HL-60/S4 (cell line): ENCODE data around the gene GRHL1.
"Not testable (repeated sequence)": the region's sequence is repeated elsewhere in the genome, so short reads cannot be mapped to it uniquely, and the experiment has no call there.

Source experiments
- in situ Hi-C: fragments of 300-500 bp; cut with MboI; formaldehyde crosslinking; loops from 2 replicates; pipeline ENCODE4 v1.14.3; 2022; ENCODE audit warnings: low sequenced_read_pairs

GRHL1 gene

DNA sequence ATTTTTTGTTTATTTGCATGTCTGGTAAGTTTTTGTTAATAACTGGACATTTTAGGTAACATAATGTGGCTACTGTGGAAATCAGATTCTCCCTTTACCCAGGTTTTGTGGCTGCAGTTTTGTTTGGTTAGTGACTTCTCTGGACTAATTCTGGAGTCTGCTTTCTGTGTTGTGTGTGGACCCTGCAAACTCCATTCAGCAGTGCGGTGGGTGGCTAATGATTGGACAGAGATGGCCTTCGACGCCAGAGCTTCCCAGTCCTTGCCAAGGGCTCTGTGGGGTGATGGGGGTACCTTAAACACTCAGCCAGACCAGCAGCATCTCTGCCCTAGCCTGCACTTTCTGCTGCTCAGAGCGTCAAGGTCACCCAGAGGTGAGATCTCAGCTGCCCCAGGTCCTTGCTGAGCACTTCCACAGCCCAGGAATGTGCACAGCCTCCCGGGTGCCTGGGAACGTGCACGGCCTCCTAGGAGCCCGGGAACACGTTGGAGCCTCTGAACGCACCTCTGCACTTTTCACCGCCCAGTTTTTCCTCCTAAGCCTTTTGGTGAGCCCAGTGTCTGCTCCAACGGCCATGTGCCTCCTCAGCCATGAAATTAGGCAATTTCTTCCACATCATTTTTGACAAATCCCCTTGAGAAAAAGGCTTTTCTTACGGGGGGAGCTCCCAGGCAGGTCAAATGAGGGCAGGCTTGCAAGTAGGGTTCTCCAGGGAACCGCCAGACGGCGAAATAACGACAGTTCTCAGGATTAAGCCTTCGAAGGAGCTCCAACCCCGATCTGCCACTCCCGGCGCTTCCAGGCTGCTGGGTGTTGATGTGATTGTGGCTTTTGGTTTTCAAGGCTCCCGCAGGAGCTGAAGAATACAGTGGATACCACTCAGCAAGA is 56.7 kb downstream of the GRHL1 start:
- in situ Hi-C loops: no loop called here

DNA sequence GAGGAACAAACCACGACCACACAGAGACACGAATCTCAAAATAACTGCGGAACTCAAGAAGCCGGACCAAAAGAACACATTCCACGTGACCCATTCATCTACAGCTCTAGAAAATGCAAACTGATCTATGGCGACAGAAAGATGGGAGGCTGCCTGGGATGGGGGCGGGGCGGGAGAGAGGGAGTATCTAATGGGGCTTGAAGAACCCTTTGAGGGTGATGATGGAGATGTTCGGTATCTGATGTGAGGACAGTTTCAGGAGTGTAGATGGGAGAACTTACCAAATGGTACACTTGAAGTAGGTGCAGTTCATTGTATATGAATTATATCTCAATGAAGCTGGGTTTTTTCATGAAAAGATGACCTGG is 57.3 kb downstream of the GRHL1 start:
- in situ Hi-C loops: no loop called here

DNA sequence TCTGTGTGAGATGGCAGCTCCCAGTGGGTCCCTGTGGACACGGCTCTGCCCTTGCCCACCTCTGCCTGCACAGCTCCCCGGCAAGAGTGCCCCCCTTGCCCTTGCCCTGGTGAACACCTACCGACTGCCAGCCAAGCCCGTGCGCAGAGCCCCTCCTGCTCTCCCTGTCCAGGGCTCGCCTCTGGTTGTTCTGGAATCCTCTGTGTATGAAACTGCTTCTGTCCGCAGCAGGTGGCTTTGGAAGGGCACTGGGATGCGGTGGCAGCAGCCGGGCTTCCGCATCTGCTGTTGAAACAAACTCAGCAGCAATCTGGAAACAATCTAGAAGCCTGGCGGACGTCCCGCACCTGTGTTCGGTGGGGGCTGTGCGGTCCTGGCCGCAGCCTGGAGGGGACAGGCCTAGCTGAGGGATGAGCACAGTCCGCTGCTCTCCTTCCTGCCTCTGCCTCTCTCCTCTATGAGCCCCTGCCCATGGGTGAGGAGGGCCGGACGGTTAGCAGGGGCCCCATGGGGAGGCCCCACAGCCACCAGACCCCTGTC is 57.8 kb downstream of the GRHL1 start:
- in situ Hi-C loops: no loop called here

DNA sequence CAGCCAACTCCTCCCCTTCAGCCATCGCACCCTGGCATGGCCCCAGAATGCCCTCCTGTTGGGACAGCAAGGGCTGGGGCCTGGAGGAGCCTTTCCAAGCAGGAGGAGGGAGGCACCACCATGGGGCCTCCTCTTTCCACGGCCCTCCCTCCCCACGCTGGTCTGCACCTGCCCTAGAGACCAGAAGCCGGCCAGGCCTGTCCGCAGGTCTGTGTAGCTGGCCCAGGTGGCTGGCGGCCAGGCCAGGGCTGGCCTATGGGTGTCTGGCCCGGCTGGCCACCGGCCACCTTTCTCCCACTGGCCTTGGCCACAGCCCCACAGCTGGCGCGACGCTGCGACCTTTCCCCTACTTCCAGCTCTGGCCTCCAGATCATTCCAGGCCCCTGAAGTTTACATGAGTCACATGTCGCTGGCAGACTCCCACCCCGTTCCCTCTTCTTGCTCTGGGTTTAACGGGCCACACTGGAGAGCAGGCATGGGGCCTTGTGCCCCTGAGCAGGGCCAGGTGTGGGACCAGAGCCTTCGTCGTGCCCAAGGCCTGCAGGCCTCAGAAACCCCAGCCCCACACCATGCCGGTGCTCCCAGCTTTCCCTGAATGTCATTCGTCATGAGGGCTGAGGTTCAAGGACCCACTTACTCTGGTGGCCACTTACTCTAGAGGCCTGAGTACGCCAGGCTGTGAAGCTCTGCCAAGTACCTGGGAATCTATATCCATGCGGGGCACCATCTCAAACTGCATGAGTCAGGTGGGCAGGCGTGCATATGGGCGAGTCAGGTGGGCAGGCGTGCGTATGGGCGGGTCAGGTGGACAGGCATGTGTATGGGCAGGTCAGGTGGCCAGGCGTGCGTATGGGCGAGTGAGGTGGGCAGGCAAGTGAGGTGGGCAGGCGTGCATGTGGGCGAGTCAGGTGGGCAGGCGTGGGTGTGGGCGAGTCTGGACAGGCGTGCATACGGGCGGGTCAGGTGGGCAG is 58.6 kb downstream of the GRHL1 start:
- in situ Hi-C loops: no loop called here

DNA sequence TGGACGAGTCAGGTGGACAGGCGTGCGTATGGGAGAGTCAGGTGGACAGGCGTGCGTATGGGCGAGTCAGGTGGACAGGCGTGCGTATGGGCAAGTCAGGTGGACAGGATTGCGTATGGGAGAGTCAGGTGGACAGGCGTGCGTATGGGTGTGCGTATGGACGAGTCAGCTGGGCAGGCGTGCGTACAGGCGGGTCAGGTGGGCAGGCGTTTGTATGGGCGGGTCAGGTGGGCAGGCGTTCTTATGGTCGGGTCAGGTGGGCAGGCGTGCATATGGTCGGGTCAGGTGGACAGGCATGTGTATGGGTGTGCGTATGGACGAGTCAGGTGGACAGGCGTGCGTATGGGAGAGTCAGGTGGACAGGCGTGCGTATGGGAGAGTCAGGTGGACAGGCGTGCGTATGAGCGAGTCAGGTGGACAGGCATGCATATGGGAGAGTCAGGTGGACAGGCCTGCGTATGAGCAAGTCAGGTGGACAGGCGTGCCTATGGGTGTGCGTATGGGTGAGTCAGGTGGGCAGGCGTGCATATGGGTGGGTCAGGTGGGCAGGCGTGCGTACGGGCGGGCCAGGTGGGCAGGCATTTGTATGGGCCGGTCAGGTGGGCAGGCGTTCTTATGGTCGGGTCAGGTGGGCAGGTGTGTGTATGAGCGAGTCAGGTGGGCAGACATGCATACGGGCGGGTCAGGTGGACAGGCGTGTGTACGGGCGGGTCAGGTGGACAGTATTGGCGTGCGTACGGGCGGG is 59.5 kb downstream of the GRHL1 start:
- in situ Hi-C loops: not testable (repeated sequence)

DNA sequence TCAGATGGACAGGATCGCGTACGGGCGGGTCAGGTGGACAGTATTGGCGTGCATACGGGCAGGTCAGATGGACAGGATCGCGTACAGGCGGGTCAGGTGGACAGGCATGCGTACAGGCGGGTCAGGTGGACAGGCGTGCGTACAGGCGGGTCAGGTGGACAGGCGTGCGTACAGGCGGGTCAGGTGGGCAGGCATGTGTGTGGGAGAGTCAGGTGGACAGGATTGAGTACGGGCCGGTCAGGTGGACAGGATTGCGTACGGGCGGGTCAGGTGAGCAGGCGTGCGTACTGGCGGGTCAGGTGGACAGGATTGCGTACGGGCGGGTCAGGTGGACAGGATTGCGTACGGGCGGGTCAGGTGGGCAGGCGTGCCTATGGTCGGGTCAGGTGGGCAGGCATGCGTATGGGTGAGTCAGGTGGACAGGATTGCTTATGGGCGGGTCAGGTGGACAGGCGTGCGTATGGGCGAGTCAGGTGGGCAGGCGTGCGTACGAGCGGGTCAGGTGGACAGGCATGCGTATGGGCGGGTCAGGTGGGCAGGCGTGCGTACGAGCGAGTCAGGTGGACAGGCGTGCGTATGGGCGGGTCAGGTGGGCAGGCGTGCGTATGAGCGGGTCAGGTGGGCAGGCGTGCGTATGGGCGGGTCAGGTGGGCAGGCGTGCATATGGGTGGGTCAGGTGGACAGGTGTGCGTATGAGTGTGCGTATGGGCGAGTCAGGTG is 60.3 kb downstream of the GRHL1 start:
- in situ Hi-C loops: not testable (repeated sequence)

DNA sequence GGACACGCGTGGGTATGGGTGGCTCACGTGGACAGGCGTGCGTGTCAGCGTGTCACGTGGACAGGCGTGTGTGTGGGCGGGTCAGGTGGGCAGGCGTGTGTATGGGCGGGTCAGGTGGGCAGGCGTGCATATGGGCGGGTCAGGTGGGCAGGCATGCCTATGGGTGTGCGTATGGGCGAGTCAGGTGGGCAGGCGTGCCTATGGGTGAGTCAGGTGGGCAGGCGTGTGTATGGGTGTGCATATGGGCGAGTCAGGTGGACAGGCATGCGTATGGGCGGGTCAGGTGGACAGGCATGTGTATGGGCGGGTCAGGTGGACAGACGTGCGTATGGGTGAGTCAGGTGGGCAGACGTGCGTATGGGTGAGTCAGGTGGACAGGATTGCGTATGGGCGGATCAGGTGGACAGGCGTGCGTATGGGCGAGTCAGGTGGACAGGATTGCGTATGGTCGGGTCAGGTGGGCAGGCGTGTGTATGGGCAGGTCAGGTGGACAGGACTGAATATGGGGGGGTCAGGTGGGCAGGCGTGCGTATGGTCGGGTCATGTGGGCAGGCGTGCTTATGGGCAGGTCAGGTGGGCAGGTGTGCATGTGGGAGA is 61.0 kb downstream of the GRHL1 start:
- in situ Hi-C loops: not testable (repeated sequence)

DNA sequence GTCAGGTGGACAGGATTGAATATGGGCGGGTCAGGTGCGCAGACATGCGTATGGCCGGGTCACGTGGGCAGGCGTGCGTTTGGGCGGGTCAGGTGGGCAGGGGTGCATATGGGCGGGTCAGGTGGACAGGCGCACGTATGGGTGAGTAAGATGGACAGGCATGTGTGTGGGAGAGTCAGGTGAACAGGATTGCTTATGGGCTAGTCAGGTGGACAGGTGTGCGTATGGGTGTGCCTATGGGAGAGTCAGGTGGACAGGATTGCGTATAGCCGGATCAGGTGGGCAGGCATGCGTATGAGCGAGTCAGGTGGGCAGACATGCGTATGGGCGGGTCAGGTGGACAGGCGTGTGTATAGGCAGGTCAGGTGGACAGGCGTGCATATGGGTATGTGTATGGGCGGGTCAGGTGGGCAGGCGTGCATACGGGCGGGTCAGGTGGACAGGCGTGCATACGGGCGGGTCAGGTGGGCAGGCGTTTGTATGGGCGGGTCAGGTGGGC is 61.5 kb downstream of the GRHL1 start:
- in situ Hi-C loops: no loop called here

DNA sequence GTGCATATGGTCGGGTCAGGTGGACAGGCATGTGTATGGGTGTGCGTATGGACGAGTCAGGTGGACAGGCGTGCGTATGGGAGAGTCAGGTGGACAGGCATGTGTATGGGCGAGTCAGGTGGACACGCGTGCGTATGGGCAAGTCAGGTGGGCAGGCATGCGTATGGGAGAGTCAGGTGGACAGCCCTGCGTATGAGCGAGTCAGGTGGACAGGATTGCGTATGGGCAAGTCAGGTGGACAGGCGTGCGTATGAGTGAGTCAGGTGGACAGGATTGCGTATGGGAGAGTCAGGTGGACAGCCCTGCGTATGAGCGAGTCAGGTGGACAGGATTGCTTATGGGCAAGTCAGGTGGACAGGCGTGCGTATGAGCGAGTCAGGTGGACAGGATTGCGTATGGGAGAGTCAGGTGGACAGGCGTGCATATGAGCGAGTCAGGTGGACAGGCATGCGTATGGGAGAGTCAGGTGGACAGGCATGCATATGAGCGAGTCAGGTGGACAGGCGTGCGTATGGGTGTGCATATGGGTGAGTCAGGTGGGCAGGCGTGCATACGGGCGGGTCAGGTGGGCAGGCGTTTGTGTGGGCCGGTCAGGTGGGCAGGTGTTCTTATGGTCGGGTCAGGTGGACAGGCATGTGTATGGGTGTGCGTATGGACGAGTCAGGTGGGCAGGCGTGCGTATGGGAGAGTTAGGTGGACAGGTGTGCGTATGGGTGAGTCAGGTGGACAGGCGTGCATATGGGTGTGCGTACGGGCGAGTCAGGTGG is 62.3 kb downstream of the GRHL1 start:
- in situ Hi-C loops: not testable (repeated sequence)

DNA sequence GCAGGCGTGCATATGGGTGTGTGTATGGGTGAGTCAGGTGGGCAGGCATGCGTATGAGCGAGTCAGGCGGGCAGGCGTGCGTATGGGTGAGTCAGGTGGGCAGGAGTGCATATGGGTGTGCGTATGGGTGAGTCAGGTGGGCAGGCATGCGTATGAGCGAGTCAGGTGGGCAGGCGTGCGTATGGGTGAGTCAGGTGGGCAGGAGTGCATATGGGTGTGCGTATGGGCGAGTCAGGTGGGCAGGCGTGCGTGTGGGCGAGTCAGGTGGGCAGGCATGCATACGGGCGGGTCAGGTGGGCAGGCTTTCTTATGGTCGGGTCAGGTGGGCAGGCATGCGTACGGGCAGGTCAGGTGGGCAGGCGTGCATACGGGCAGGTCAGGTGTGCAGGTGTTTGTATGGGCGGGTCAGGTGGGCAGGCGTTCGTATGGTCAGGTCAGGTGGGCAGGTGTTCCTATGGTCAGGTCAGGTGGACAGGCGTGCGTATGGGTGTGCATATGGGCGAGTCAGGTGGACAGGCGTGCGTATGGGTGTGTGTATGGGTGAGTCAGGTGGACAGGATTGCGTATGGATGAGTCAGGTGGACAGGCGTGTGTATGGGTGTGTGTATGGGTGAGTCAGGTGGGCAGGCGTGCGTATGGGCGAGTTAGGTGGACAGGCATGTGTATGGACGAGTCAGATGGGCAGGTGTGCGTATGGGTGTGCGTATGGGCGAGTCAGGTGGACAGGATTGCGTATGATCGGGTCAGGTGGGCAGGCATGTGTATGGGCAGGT is 63.1 kb downstream of the GRHL1 start:
- in situ Hi-C loops: no loop called here

DNA sequence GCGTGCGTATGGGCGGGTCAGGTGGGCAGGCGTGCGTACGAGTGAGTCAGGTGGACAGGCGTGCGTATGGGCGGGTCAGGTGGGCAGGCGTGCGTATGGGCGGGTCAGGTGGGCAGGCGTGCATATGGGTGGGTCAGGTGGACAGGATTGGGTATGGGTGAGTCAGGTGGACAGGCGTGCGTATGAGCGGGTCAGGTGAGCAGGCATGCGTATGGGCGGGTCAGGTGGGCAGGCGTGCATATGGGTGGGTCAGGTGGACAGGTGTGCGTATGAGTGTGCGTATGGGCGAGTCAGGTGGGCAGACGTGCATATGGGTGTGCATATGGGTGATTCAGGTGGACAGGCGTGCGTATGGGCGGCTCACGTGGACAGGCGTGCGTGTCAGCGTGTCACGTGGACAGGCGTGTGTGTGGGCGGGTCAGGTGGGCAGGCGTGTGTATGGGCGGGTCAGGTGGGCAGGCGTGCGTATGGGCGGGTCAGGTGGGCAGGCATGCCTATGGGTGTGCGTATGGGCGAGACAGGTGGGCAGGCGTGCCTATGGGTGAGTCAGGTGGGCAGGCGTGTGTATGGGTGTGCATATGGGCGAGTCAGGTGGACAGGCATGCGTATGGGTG is 64.0 kb downstream of the GRHL1 start:
- in situ Hi-C loops: not testable (repeated sequence)

DNA sequence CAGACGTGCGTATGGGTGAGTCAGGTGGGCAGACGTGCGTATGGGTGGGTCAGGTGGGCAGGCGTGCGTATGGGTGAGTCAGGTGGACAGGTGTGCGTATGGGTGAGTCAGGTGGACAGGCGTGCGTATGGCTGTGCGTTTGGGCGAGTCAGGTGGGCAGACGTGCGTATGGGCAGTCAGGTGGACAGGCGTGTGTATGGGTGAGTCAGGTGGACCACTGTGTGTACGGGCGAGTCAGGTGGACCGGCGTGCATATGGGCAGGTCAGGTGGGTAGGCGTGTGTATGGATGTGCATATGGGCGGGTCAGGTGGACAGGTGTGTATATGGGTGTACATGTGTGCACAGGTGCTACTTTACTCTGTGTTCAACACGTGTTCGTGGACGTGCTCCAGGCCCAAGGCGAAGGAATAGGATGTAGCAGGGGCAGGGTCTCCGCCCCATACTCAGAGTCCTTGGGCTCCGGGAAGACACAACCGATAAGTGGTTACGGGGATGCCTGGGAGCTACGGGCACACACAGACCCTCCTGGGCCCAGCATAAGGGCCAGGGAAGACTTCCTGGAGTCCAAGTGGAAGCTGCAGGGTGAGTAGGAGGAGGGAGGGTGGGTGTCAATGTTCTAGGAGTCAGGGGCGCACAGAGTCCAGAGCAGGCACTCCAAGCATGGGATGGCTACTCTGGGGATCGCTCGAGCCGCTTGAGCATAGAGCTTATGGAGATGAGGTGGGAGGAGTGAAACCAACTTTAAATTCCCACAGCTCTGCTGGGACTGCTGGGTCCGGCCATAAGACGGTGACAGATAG is 64.7 kb downstream of the GRHL1 start:
- in situ Hi-C loops: no loop called here

DNA sequence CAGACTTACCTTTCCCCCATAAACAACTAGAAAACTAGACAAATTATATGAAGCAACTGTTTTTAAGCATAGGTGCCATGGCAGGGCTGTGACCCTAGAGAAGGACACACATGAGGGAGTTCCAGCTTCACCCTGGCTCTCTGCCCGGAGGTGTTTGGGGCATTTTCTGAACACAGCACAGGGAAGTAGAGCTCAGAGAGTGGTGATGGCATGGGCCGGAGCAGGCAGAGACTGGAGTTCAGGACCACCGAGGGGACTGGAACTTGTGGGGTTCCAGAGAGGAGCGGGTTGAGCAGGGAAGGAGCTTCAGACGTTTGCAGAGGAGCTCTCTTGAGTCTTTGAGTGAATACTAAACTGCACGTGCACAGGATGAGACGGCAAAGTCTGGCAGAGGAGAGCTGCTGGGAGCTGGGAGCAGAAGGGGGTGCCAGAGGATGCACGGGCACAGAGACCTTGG is 65.3 kb downstream of the GRHL1 start:
- in situ Hi-C loops: no loop called here

DNA sequence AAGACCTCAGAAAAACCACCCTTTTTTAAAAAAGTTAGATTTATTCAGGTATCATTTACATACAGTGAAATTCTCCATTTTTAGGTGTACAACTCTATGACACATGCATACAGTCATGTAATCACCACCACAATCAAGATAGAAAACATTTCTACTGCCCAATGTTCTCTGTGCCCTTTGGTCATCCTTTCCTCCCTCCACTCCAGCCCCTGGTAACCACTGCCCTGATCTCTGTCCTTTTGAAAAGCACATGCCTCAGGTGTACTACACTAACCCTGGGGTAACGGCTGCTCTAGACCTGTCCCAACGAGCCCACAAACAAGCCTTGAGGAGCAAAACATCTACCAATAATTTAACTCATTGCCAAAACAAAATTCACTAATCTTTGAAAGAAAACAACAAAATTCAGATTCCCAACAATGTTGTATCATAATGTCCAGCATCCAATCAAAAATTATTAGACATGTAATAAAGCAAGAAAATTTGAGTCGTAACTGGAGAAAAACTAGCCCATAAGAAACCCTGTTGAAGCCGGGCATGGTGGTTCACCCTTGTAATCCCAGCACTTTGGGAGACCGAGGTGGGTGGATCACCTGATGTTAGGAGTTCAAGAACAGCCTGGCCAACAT is 65.9 kb downstream of the GRHL1 start:
- in situ Hi-C loops: no loop called here

DNA sequence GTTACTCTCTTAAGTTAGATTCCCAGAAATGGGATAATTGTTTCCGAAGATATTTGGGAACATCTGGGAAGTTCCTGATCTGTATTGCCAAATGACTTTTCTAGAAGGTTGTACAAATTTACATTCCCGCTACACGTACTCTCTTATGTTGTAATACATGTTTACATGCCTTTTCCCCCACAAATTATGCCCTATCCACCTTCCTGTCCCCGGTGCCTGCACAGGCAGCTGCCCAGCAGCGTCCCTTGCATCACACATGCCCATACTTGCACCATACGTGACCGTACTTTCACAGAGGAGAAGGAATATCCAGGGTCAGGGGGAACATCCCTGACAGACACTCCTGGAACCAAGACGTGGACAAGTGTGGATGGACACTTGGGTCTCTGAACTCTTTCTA is 67.7 kb downstream of the GRHL1 start:
- in situ Hi-C loops: no loop called here
